ENCODE results near the gene PLA2G4B. TPM values are rescaled to one million over a fixed set of nuclear protein-coding genes. Genes with fewer than 3 reads are reported as not detected.

PLA2G4B gene
- total and polyA plus RNA-seq, 9 of the 15 experiments (the other 6 are each of a cell fraction or from before 2014, with no cell fraction given), result 0.07 to 6.1 (median 2.8) TPM

GRCh38 chr15:41801850-41802455 lies 36.7 kb upstream of the PLA2G4B start:
- no peaks in the 10 kb centered on the region for H3K79me2 ChIP-seq (ENCODE audit: control insufficient read depth, insufficient read depth, low read length)
- WGBS (ENCODE audit: insufficient coverage, low coverage, missing lambda C conversion rate), result 79% methylated on average over 3 of the region's 3 CpGs
- intact Hi-C loops (cut with micrococcal nuclease) (no loop called here), in situ Hi-C loops (cut with MboI) (loop anchor here (25.0 kb wide), 1 partner anchor 340 kb away; no protein-coding TSS in a partner anchor)
- no peak overlapping the region for H3K27ac ChIP-seq (ENCODE audit: extremely low read depth, low read depth, low read length)
- H3K36me3 ChIP-seq (ENCODE audit: control insufficient read depth, insufficient read depth, low read length), result no peaks in the 10 kb centered on the region
- POLR2A ChIA-PET, result interaction anchor here (2.2 kb wide), 1 partner anchor 28 kb away, joined by 7 read pairs; the partner anchor contains the start of gene MAPKBP1
- H2AFZ ChIP-seq (ENCODE audit: low read depth, low read length), result no peak overlapping the region
- H4K20me1 ChIP-seq (replicated peaks; ENCODE audit: control insufficient read depth, insufficient read depth, low read length), result no peaks in the 10 kb centered on the region; the same call in 1 of the 2 replicates
- no peak overlapping the region for H3K9ac ChIP-seq (ENCODE audit: insufficient read depth in 1 of 2, low read depth in 2 of 2, low read length in 2 of 2)
- CTCF ChIA-PET (ENCODE audit: low intra/inter-chr PET ratio), result interaction anchor here (1.1 kb wide), 1 partner anchor 10 kb away, joined by 3 read pairs; no protein-coding TSS in a partner anchor
- H3K4me2 ChIP-seq (ENCODE audit: insufficient read depth, low read length), result no peak overlapping the region
- no peak for TF ChIP-seq NCOA2 (IDR thresholded peaks at IDR 0.05; ENCODE audit: partially characterized antibody in 2 of 2)
- TF ChIP-seq E4F1 (CRISPR knock-in tag; IDR thresholded peaks at IDR 0.05; ENCODE audit: borderline replicate concordance), result no peak
- TF ChIP-seq RBM14 (IDR thresholded peaks at IDR 0.05; ENCODE audit: borderline replicate concordance, insufficient read depth, low read depth, low read length), result no peak
- TF ChIP-seq ZFP36 (IDR thresholded peaks at IDR 0.05; ENCODE audit: low read depth, low read length, partially characterized antibody), result peak; percentile 12
- TF ChIP-seq CBX3 (IDR thresholded peaks at IDR 0.05; ENCODE audit: borderline replicate concordance in 1 of 2, low read length in 2 of 2), result peak in 1 of 2 experiments; percentile 64; a peak in 1 of 3 replicates
- TF ChIP-seq ZMIZ1 (IDR thresholded peaks at IDR 0.05; ENCODE audit: low read depth in 2 of 2, low read length in 2 of 2), result no peak
- TF ChIP-seq CREBBP (IDR thresholded peaks at IDR 0.05; ENCODE audit: low read depth, low read length), result no peak
- no peak for TF ChIP-seq SRSF7 (optimal IDR thresholded peaks at IDR 0.05; ENCODE audit: low read depth, low read length)
- no peak for TF ChIP-seq ARNT (IDR thresholded peaks at IDR 0.05)
- BruUV-seq (replicated peaks), result no TSS peak
- H3K9me1 ChIP-seq (ENCODE audit: control insufficient read depth, insufficient read depth, low read length), result no peaks in the 10 kb centered on the region
- H3K4me3 ChIP-seq, result no peak overlapping the region
- DNase-seq (ENCODE audit: extremely low read depth in 1 of 4, low spot score in 3 of 4) (no peak), FAIRE-seq (no peak), ATAC-seq (no peak)
- H3K27me3 ChIP-seq (ENCODE audit: control insufficient read depth in 2 of 2, insufficient read depth in 2 of 2, low read length in 2 of 2), result no peaks in the 10 kb centered on the region
- H3K4me1 ChIP-seq (replicated peaks in 1 of 2; ENCODE audit: control insufficient read depth in 2 of 2, insufficient read depth in 2 of 2, low read length in 2 of 2), result 0 out of 5 replicates have a peak, but pooled peaks cover 0 to 3% of the 10 kb centered on the region in 2 experiments
- no peaks in the 10 kb centered on the region for H3K9me3 ChIP-seq (replicated peaks; ENCODE audit: control insufficient read depth, insufficient read depth, low read depth, low read length)

Data from K562 (cell line).